ENCODE results near the gene S100A2. TPM values are rescaled to one million over a fixed set of nuclear protein-coding genes. Genes with fewer than 3 reads are reported as not detected.
A peak's percentile ranks its signal among the peaks of the same experiment; 100 is the strongest.

S100A2 gene
- total and polyA plus RNA-seq, 2 experiments from 2014 or later, result 0.66 to 0.89 TPM

DNA sequence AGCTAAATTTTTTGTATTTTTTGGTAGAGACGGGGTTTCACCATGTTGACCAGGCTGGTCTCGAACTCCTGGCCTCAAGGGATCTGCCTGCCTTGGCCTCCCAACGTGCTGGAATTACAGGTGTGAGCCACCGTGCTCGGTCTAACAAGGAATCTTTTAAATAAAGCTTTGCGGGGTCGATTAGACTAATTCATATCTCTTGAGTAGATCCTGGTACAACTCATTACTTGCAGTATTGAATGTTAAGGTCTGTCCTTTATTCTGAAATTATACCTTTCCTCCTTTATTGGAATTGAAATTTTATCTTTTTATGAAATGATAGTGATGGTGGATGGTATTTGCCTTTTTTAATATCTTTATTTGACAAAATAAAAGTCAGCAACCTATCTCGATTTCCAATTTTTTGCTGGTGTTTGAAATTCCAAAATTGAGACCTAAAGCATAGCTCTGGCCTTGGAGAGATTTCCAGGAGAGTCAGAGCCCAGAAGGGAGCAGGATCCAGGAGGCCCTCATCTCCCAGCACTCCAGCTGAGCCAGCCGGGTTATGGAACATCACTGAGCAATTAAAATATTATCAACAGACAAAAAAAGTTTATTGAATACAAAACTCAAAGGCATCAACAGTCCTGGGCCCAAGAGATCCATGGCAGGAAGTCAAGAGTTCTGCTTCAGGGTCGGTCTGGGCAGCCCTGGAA, 4.7 kb downstream of the S100A2 start (continued):
- TF ChIP-seq, protein P1, sequence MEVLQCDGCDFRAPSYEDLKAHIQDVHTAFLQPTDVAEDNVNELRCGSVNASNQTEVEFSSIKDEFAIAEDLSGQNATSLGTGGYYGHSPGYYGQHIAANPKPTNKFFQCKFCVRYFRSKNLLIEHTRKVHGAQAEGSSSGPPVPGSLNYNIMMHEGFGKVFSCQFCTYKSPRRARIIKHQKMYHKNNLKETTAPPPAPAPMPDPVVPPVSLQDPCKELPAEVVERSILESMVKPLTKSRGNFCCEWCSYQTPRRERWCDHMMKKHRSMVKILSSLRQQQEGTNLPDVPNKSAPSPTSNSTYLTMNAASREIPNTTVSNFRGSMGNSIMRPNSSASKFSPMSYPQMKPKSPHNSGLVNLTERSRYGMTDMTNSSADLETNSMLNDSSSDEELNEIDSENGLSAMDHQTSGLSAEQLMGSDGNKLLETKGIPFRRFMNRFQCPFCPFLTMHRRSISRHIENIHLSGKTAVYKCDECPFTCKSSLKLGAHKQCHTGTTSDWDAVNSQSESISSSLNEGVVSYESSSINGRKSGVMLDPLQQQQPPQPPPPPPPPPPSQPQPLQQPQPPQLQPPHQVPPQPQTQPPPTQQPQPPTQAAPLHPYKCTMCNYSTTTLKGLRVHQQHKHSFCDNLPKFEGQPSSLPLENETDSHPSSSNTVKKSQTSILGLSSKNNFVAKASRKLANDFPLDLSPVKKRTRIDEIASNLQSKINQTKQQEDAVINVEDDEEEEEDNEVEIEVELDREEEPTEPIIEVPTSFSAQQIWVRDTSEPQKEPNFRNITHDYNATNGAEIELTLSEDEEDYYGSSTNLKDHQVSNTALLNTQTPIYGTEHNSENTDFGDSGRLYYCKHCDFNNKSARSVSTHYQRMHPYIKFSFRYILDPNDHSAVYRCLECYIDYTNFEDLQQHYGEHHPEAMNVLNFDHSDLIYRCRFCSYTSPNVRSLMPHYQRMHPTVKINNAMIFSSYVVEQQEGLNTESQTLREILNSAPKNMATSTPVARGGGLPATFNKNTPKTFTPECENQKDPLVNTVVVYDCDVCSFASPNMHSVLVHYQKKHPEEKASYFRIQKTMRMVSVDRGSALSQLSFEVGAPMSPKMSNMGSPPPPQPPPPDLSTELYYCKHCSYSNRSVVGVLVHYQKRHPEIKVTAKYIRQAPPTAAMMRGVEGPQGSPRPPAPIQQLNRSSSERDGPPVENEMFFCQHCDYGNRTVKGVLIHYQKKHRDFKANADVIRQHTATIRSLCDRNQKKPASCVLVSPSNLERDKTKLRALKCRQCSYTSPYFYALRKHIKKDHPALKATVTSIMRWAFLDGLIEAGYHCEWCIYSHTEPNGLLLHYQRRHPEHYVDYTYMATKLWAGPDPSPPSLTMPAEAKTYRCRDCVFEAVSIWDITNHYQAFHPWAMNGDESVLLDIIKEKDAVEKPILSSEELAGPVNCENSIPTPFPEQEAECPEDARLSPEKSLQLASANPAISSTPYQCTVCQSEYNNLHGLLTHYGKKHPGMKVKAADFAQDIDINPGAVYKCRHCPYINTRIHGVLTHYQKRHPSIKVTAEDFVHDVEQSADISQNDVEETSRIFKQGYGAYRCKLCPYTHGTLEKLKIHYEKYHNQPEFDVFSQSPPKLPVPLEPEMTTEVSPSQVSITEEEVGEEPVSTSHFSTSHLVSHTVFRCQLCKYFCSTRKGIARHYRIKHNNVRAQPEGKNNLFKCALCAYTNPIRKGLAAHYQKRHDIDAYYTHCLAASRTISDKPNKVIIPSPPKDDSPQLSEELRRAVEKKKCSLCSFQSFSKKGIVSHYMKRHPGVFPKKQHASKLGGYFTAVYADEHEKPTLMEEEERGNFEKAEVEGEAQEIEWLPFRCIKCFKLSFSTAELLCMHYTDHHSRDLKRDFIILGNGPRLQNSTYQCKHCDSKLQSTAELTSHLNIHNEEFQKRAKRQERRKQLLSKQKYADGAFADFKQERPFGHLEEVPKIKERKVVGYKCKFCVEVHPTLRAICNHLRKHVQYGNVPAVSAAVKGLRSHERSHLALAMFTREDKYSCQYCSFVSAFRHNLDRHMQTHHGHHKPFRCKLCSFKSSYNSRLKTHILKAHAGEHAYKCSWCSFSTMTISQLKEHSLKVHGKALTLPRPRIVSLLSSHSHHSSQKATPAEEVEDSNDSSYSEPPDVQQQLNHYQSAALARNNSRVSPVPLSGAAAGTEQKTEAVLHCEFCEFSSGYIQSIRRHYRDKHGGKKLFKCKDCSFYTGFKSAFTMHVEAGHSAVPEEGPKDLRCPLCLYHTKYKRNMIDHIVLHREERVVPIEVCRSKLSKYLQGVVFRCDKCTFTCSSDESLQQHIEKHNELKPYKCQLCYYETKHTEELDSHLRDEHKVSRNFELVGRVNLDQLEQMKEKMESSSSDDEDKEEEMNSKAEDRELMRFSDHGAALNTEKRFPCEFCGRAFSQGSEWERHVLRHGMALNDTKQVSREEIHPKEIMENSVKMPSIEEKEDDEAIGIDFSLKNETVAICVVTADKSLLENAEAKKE (CRISPR knock-in tag; IDR thresholded peaks at IDR 0.05), result no peak
- TF ChIP-seq, protein P2, sequence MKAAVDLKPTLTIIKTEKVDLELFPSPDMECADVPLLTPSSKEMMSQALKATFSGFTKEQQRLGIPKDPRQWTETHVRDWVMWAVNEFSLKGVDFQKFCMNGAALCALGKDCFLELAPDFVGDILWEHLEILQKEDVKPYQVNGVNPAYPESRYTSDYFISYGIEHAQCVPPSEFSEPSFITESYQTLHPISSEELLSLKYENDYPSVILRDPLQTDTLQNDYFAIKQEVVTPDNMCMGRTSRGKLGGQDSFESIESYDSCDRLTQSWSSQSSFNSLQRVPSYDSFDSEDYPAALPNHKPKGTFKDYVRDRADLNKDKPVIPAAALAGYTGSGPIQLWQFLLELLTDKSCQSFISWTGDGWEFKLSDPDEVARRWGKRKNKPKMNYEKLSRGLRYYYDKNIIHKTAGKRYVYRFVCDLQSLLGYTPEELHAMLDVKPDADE (IDR thresholded peaks at IDR 0.05), result no peak

DNA sequence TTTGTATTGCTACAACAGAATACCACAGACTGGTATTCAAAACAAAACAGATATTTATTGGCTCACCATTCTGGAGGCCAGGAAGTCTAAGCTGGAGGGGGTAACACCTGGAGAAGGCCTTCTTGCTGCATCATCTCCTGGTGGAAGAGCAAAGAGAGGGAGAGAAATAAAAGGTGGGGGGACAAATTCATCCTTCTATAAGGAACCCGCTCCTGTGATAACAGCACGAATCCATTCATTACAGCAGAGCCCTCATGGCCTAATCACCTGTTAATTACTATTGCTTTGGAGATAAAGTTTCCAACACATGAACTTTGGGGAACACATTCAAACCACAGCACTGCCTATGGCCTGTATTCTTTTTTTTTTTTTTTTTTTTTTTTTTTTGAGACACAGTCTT, 5.4 kb downstream of the S100A2 start:
- Mint-ChIP-seq H3K4me3 (no peak overlapping the region), H3K4me1 (peaks cover 3% of the 10 kb centered on the region), H3K27me3 (ENCODE audit: insufficient read depth, low read depth, poor library complexity) (peaks cover 3% of the 10 kb centered on the region), H3K27ac (peak overlapping the region; percentile 86; the same call in 1 of the 2 replicates), H3K9me3 (no peaks in the 10 kb centered on the region), H3K36me3 (ENCODE audit: low read depth) (no peaks in the 10 kb centered on the region)
- TF ChIP-seq ZNF114 (CRISPR knock-in tag; IDR thresholded peaks at IDR 0.05) (no peak), CREB1 (CRISPR knock-in tag; IDR thresholded peaks at IDR 0.05; ENCODE audit: low read depth) (no peak)
- TF ChIP-seq, protein P1 (CRISPR knock-in tag; IDR thresholded peaks at IDR 0.05), result no peak
- H3K4me2 ChIP-seq, result no peak overlapping the region
- no peaks in the 10 kb centered on the region for H3F3A ChIP-seq (replicated peaks; ENCODE audit: low read depth)
- H2AFZ ChIP-seq, result no peak overlapping the region
- no peaks in the 10 kb centered on the region for H3K36me3 ChIP-seq (ENCODE audit: insufficient read depth)
- no peaks in the 10 kb centered on the region for H4K20me1 ChIP-seq (replicated peaks; ENCODE audit: insufficient read depth)
- no peak for DNase-seq (ENCODE audit: low spot score)
- H3K4me3 ChIP-seq, result no peak overlapping the region
- H3K27me3 ChIP-seq (ENCODE audit: insufficient read depth), result no peaks in the 10 kb centered on the region
- no peaks in the 10 kb centered on the region for H3K9me2 ChIP-seq (ENCODE audit: insufficient read depth)
- no peak overlapping the region for H3K27ac ChIP-seq (ENCODE audit: low read depth)
- no peaks in the 10 kb centered on the region for H3K79me2 ChIP-seq (replicated peaks; ENCODE audit: insufficient read depth)
- ATAC-seq, result no peak
- no peaks in the 10 kb centered on the region for H3K4me1 ChIP-seq (ENCODE audit: insufficient read depth)

Measured in GM23338 (cell line).